RWPE2 (cell line): ENCODE results near the gene CDKN1A.
A peak's percentile ranks its signal among the peaks of the same experiment; 100 is the strongest.

Experiments
- ATAC-seq: fragments of 200-7000 bp; cut with Tn5 transposase; 3 replicates; pipeline ENCODE4 v1.9.1; 2021; ENCODE audit warnings: low read depth
- DNase-seq: peaks from one replicate; pipeline ENCODE4 v3.0.0-alpha.2; 2020; ENCODE audit warnings: low spot score
- H3K27ac ChIP-seq: fragments of 450-650 bp; 2 replicates; pipeline ENCODE4 v1.5.1; 2017; ENCODE audit warnings: mild to moderate bottlenecking; ENCODE audit not compliant: poor library complexity, severe bottlenecking
- H3K27me3 ChIP-seq: fragments of 250-450 bp; sonication (Bioruptor Pico); 2 replicates; pipeline ENCODE4 v1.5.1; 2021; ENCODE audit warnings: mild to moderate bottlenecking, moderate library complexity; ENCODE audit not compliant: insufficient read depth, poor library complexity, severe bottlenecking
- H3K36me3 ChIP-seq: fragments of 250-450 bp; sonication (Bioruptor Pico); 2 replicates; pipeline ENCODE4 v1.5.1; 2020; ENCODE audit warnings: low read depth, mild to moderate bottlenecking, moderate library complexity
- H3K4me1 ChIP-seq: fragments of 250-450 bp; sonication (Bioruptor Pico); 2 replicates; pipeline ENCODE4 v1.5.1; 2021; ENCODE audit warnings: mild to moderate bottlenecking, moderate library complexity; ENCODE audit not compliant: insufficient read depth, poor library complexity, severe bottlenecking
- H3K4me3 ChIP-seq: fragments of 250-450 bp; sonication (Bioruptor Pico); 2 replicates; pipeline ENCODE4 v1.5.1; 2021; ENCODE audit warnings: mild to moderate bottlenecking, moderate library complexity; ENCODE audit not compliant: severe bottlenecking
- H3K9me3 ChIP-seq: fragments of 250-450 bp; sonication (Bioruptor Pico); 2 replicates; pipeline ENCODE4 v1.5.1; 2021; ENCODE audit warnings: mild to moderate bottlenecking, moderate library complexity; ENCODE audit not compliant: severe bottlenecking
- CTCF ChIP-seq: fragments of 450-650 bp; IDR thresholded peaks from one replicate; pipeline ENCODE4 v1.5.1; 2017; ENCODE audit warnings: mild to moderate bottlenecking, moderate library complexity; ENCODE audit not compliant: poor library complexity, severe bottlenecking

The CDKN1A gene

DNA sequence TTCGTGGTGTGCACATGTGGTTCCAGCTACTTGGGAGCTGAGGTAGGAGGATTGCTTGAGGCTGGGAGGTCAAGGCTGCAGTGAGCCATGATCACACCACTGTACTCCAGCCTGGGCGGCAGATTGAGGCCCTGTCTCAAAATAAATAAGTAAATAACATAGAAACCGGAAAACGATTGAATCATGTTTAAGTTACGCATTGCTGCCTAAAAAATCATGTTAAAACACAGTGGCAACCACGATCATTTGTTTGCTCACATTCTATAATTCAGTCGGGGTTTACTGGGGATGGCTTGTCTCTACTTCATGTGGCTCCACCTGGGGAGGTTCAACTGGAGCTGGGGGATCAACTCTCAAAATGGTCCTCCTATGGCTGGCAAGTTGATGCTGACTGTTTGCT lies 8.2 kb upstream of the CDKN1A start:
- Histone ChIP-seq H3K4me1 (peaks cover 22% of the 10 kb centered on the region), H3K36me3 (no peaks in the 10 kb centered on the region), H3K27me3 (no peaks in the 10 kb centered on the region), H3K9me3 (no peaks in the 10 kb centered on the region), H3K4me3 (no peak overlapping the region), H3K27ac (no peak overlapping the region)
- no peak for TF ChIP-seq CTCF
- ATAC-seq (no peak), DNase-seq (no peak)

- Histone ChIP-seq H3K36me3 (no peaks in the 10 kb centered on the region), H3K9me3 (no peaks in the 10 kb centered on the region), H3K4me1 (peaks cover 29% of the 10 kb centered on the region), H3K27ac (no peak overlapping the region), H3K4me3 (no peak overlapping the region), H3K27me3 (no peaks in the 10 kb centered on the region)
- TF ChIP-seq CTCF: no peak
- DNase-seq: no peak
- no peak for ATAC-seq
Observed at GRCh38 chr6:36671687-36672375, 6.7 kb upstream of the CDKN1A start.

- Histone ChIP-seq H3K4me3 (no peak overlapping the region), H3K27me3 (no peaks in the 10 kb centered on the region), H3K4me1 (peaks cover 37% of the 10 kb centered on the region), H3K36me3 (peaks cover 2% of the 10 kb centered on the region; the same call in 1 of the 2 replicates), H3K27ac (no peak overlapping the region), H3K9me3 (no peaks in the 10 kb centered on the region)
- DNase-seq (no peak), ATAC-seq (no peak)
- TF ChIP-seq CTCF: no peak
Observed at GRCh38 chr6:36673882-36674281, 4.6 kb upstream of the CDKN1A start.

GRCh38 chr6:36674942-36675341 lies 3.6 kb upstream of the CDKN1A start:
- Histone ChIP-seq H3K27ac (peak overlapping the region; percentile 95), H3K4me1 (peaks cover 37% of the 10 kb centered on the region), H3K9me3 (no peaks in the 10 kb centered on the region), H3K27me3 (no peaks in the 10 kb centered on the region), H3K4me3 (no peak overlapping the region), H3K36me3 (peaks cover 9% of the 10 kb centered on the region; the same call in 1 of the 2 replicates)
- no peak for TF ChIP-seq CTCF
- DNase-seq: no peak
- ATAC-seq: peak; percentile 30

DNA sequence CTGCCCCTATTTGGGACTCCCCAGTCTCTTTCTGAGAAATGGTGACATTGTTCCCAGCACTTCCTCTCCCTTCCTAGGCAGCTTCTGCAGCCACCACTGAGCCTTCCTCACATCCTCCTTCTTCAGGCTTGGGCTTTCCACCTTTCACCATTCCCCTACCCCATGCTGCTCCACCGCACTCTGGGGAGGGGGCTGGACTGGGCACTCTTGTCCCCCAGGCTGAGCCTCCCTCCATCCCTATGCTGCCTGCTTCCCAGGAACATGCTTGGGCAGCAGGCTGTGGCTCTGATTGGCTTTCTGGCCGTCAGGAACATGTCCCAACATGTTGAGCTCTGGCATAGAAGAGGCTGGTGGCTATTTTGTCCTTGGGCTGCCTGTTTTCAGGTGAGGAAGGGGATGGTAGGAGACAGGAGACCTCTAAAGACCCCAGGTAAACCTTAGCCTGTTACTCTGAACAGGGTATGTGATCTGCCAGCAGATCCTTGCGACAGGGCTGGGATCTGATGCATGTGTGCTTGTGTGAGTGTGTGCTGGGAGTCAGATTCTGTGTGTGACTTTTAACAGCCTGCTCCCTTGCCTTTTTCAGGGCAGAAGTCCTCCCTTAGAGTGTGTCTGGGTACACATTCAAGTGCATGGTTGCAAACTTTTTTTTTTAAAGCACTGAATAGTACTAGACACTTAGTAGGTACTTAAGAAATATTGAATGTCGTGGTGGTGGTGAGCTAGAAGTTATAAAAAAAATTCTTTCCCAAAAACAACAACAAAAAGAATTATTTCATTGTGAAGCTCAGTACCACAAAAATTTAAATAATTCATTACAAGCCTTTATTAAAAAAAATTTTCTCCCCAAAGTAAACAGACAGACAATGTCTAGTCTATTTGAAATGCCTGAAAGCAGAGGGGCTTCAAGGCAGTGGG lies 2.1 kb upstream of the CDKN1A start:
- H3K4me3 ChIP-seq: no peak overlapping the region

More for the DNA sequence above, 2.1 kb upstream of the CDKN1A start:
- Histone ChIP-seq H3K27ac (peak overlapping the region; percentile 95), H3K36me3 (peaks cover 15% of the 10 kb centered on the region), H3K9me3 (no peaks in the 10 kb centered on the region), H3K27me3 (no peaks in the 10 kb centered on the region), H3K4me1 (peaks cover 37% of the 10 kb centered on the region)
- DNase-seq (no peak), ATAC-seq (no peak)
- TF ChIP-seq CTCF: no peak
